H1 (cell line): ENCODE measurements around the gene SELENOS. TPM values are rescaled to one million over a fixed set of nuclear protein-coding genes. Genes with fewer than 3 reads are reported as not detected.

ENCODE experiments used
- CTCF ChIA-PET: fragments of 300-600 bp; sonication (Branson Sonifier 250); formaldehyde crosslinking; loops from one replicate; lab custom pipeline; 2021; ENCODE audit not compliant: partially characterized antibody; lab: Charles Lee
- POLR2A ChIA-PET: fragments of 300-600 bp; sonication (Branson Sonifier 250); formaldehyde crosslinking; loops from one replicate; lab custom pipeline; 2021; ENCODE audit warnings: inconsistent platforms; ENCODE audit not compliant: partially characterized antibody; lab: Charles Lee
- DNase-seq, 2 experiments: peaks; one replicate each; pipeline versions ENCODE4 v3.0.0 to v3.0.0-alpha.2; 2010 to 2022; ENCODE audit warnings: low spot score in 2 of 2, low read depth in 1 of 2, mixed read lengths in 1 of 2
- FAIRE-seq: peaks from 2 replicates; lab custom pipeline; 2011; peaks lifted over from hg19 to GRCh38; lab: Jason Lieb, UNC
- H2AFZ ChIP-seq: 2 replicates; pipeline ENCODE4 v1.8.1; 2012; ENCODE audit warnings: low read length, inconsistent platforms
- H2AK5ac ChIP-seq: 2 replicates; pipeline ENCODE4 v1.6.1; 2013; ENCODE audit warnings: low read depth, low read length
- H2BK120ac ChIP-seq: replicated peaks from 2 replicates; pipeline ENCODE3; 2013; ENCODE audit warnings: low read depth, low read length, inconsistent platforms
- H2BK12ac ChIP-seq: 2 replicates; pipeline ENCODE4 v1.6.1; 2013; ENCODE audit warnings: low read depth, low read length
- H2BK15ac ChIP-seq: 2 replicates; pipeline ENCODE4 v1.6.1; 2013; ENCODE audit warnings: low read length
- H2BK20ac ChIP-seq: 2 replicates; pipeline ENCODE4 v1.6.1; 2013; ENCODE audit warnings: low read length
- H2BK5ac ChIP-seq: 2 replicates; pipeline ENCODE4 v1.6.1; 2013; ENCODE audit warnings: low read depth, low read length
- H3K14ac ChIP-seq: 2 replicates; pipeline ENCODE4 v1.6.1; 2013; ENCODE audit warnings: inconsistent platforms; ENCODE audit not compliant: insufficient read length
- H3K18ac ChIP-seq: 2 replicates; pipeline ENCODE4 v1.6.1; 2013; ENCODE audit warnings: low read length; ENCODE audit errors: extremely low read depth
- H3K23ac ChIP-seq: 2 replicates; pipeline ENCODE4 v1.6.1; 2013; ENCODE audit warnings: inconsistent platforms; ENCODE audit not compliant: insufficient read length
- H3K23me2 ChIP-seq: 2 replicates; pipeline ENCODE4 v1.6.1; 2013; ENCODE audit warnings: low read depth, low read length
- H3K27ac ChIP-seq: 2 replicates; pipeline ENCODE4 v1.6.1; 2011; ENCODE audit warnings: low read depth, low read length, inconsistent platforms
- H3K27me3 ChIP-seq, 4 experiments: replicated peaks in 1 of 4; 1 replicate in 1 of 4; 2 replicates in 3 of 4; pipeline versions ENCODE4 v1.6.1 to v1.8.1; 2011 to 2013; ENCODE audit warnings: low read length in 3 of 4, mild to moderate bottlenecking in 3 of 4, inconsistent platforms in 2 of 4, mixed read lengths in 2 of 4, moderate library complexity in 1 of 4; ENCODE audit not compliant: control insufficient read depth in 3 of 4, insufficient read depth in 3 of 4; ENCODE audit errors: extremely low read depth in 1 of 4
- H3K36me3 ChIP-seq, 4 experiments: 2 replicates each; pipeline versions ENCODE4 v1.6.1 to v1.8.1; 2011 to 2013; ENCODE audit warnings: mild to moderate bottlenecking in 4 of 4, low read length in 3 of 4, moderate library complexity in 2 of 4, control low read depth in 1 of 4, inconsistent platforms in 1 of 4; ENCODE audit not compliant: insufficient read depth in 4 of 4, control insufficient read depth in 2 of 4
- H3K4ac ChIP-seq: replicated peaks from 2 replicates; pipeline ENCODE3; 2013; ENCODE audit warnings: low read length, low read depth, mixed read lengths, inconsistent platforms; ENCODE audit not compliant: insufficient read length
- H3K4me1 ChIP-seq, 4 experiments: replicated peaks in 1 of 4; 1 replicate in 1 of 4; 2 replicates in 3 of 4; pipeline versions ENCODE4 v1.6.1 to v1.8.1; 2011 to 2013; ENCODE audit warnings: low read length in 3 of 4, inconsistent platforms in 2 of 4, mixed read lengths in 1 of 4; ENCODE audit not compliant: insufficient read depth in 4 of 4, control insufficient read depth in 3 of 4
- H3K4me2 ChIP-seq, 2 experiments: 2 replicates each; pipeline versions ENCODE4 v1.6.1 to v1.8.1; 2011 to 2013; ENCODE audit warnings: low read depth in 2 of 2, low read length in 2 of 2, control low read depth in 1 of 2, inconsistent platforms in 1 of 2, mild to moderate bottlenecking in 1 of 2; ENCODE audit not compliant: insufficient read depth in 1 of 2
- H3K4me3 ChIP-seq, 4 experiments: fragments of 200-600, 300-600 bp in 1 of 4; sonication (generic), shearing (Covaris generic), sonication (Bioruptor Twin) in 1 of 4; 2 replicates each; pipeline versions ENCODE4 v1.5.1 to v1.8.1; 2011 to 2016; ENCODE audit warnings: low read length in 4 of 4, low read depth in 3 of 4, control low read depth in 2 of 4, inconsistent platforms in 2 of 4, mild to moderate bottlenecking in 2 of 4, mixed read lengths in 1 of 4, moderate library complexity in 1 of 4; ENCODE audit not compliant: insufficient read depth in 2 of 4; ENCODE audit errors: extremely low read depth in 1 of 4
- H3K56ac ChIP-seq: replicated peaks from 2 replicates; pipeline ENCODE3; 2013; ENCODE audit warnings: low read depth, mild to moderate bottlenecking, mixed read lengths, low read length, inconsistent platforms; ENCODE audit not compliant: insufficient read length
- H3K79me1 ChIP-seq: 2 replicates; pipeline ENCODE4 v1.6.1; 2013; ENCODE audit warnings: low read depth, low read length, control low read depth
- H3K79me2 ChIP-seq, 2 experiments: 2 replicates each; pipeline versions ENCODE4 v1.6.1 to v1.8.1; 2012 to 2013; ENCODE audit warnings: low read length in 2 of 2, mild to moderate bottlenecking in 2 of 2, inconsistent platforms in 1 of 2; ENCODE audit not compliant: insufficient read depth in 2 of 2, control insufficient read depth in 1 of 2
- H3K9ac ChIP-seq, 4 experiments: replicated peaks in 1 of 4; 1 replicate in 1 of 4; 2 replicates in 3 of 4; pipeline versions ENCODE4 v1.6.1 to v1.8.1; 2011 to 2013; ENCODE audit warnings: low read depth in 3 of 4, low read length in 3 of 4, control low read depth in 2 of 4, mild to moderate bottlenecking in 2 of 4, moderate library complexity in 2 of 4, inconsistent platforms in 1 of 4; ENCODE audit errors: extremely low read depth in 1 of 4
- H3K9me3 ChIP-seq, 2 experiments: 2 replicates each; pipeline versions ENCODE4 v1.6.1 to v1.8.1; 2012 to 2013; ENCODE audit warnings: mild to moderate bottlenecking in 2 of 2, moderate library complexity in 2 of 2, control low read depth in 1 of 2, inconsistent platforms in 1 of 2, low read depth in 1 of 2, low read length in 1 of 2, mixed read lengths in 1 of 2; ENCODE audit not compliant: insufficient read depth in 2 of 2
- H4K20me1 ChIP-seq, 2 experiments: replicated peaks in 1 of 2; 2 replicates each; pipeline versions ENCODE3 to v1.8.1; 2011 to 2013; ENCODE audit warnings: inconsistent platforms in 2 of 2, low read length in 2 of 2, mild to moderate bottlenecking in 1 of 2; ENCODE audit not compliant: insufficient read depth in 2 of 2, control insufficient read depth in 1 of 2
- H4K5ac ChIP-seq: 2 replicates; pipeline ENCODE4 v1.6.1; 2013; ENCODE audit warnings: low read length, low read depth, mixed read lengths, inconsistent platforms; ENCODE audit not compliant: insufficient read length
- H4K8ac ChIP-seq: 2 replicates; pipeline ENCODE4 v1.8.0; 2013; ENCODE audit warnings: mild to moderate bottlenecking, moderate library complexity, low read length, inconsistent platforms; ENCODE audit not compliant: insufficient read depth; ENCODE audit errors: extremely low read depth
- H4K91ac ChIP-seq: replicated peaks from 2 replicates; pipeline ENCODE3; 2013; ENCODE audit warnings: low read length, mixed read lengths, inconsistent platforms; ENCODE audit not compliant: insufficient read length
- ASH2L ChIP-seq: fragments of 200-600, 300-600 bp; sonication (generic); IDR thresholded peaks from one replicate; pipeline ENCODE4 v1.7.1; 2017; ENCODE audit warnings: low read length
- CBX8 ChIP-seq: fragments of 300-800, 300-1000 bp; sonication (generic); IDR thresholded peaks from 2 replicates; pipeline ENCODE4 v1.7.1; 2016; ENCODE audit warnings: low read depth, low read length, borderline replicate concordance
- CTBP2 ChIP-seq: IDR thresholded peaks from 2 replicates; pipeline ENCODE4 v1.7.0; 2011; ENCODE audit warnings: borderline replicate concordance, mild to moderate bottlenecking, moderate library complexity, mixed read lengths, low read length; ENCODE audit not compliant: insufficient read depth, insufficient read length
- GABPA ChIP-seq: IDR thresholded peaks from 2 replicates; pipeline ENCODE4 v1.6.1; 2011; ENCODE audit warnings: mild to moderate bottlenecking, low read length, moderate library complexity, borderline replicate concordance; ENCODE audit not compliant: insufficient read depth
- KDM1A ChIP-seq: fragments of 200-600, 300-600 bp; sonication (generic); IDR thresholded peaks from 2 replicates; pipeline ENCODE4 v1.7.1; 2016; ENCODE audit warnings: mild to moderate bottlenecking, low read length, borderline replicate concordance
- KDM4A ChIP-seq: IDR thresholded peaks from one replicate; pipeline ENCODE4 v1.7.1; 2012; ENCODE audit warnings: low read depth, mild to moderate bottlenecking, moderate library complexity, low read length, inconsistent platforms; ENCODE audit not compliant: severe bottlenecking
- KDM5A ChIP-seq: fragments of 200-600 bp; IDR thresholded peaks from 2 replicates; pipeline ENCODE4 v1.7.1; 2012; ENCODE audit warnings: mild to moderate bottlenecking, low read length, inconsistent platforms, mixed read lengths
- NANOG ChIP-seq: IDR thresholded peaks from 2 replicates; pipeline ENCODE4 v1.6.1; 2011; ENCODE audit warnings: low read length, low read depth, mild to moderate bottlenecking, inconsistent platforms; ENCODE audit not compliant: insufficient read depth, poor library complexity, severe bottlenecking
- RNF2 ChIP-seq: fragments of 200-900, 300-1000 bp; sonication (generic); IDR thresholded peaks from 2 replicates; pipeline ENCODE4 v1.7.1; 2016; ENCODE audit warnings: borderline replicate concordance, low read depth, mild to moderate bottlenecking, antibody characterized with exemption, low read length; ENCODE audit not compliant: poor library complexity, severe bottlenecking; ENCODE audit errors: missing control alignments
- RXRA ChIP-seq: IDR thresholded peaks from 2 replicates; pipeline ENCODE4 v1.6.1; 2011; ENCODE audit warnings: low read depth, mild to moderate bottlenecking, low read length, moderate library complexity; ENCODE audit not compliant: insufficient read depth
- SP2 ChIP-seq: IDR thresholded peaks from 2 replicates; pipeline ENCODE4 v1.6.1; 2012; ENCODE audit warnings: mild to moderate bottlenecking, low read length, inconsistent platforms
- ZNF274 ChIP-seq: IDR thresholded peaks from 2 replicates; pipeline ENCODE4 v1.7.0; 2012; ENCODE audit warnings: low read length, borderline replicate concordance; ENCODE audit errors: extremely low read depth
- WGBS, 2 experiments: shearing (Covaris generic) in 1 of 2; methylation state at CpG; one replicate each; pipeline versions ENCODE4 v1.1.6 to v1.1.7; 2013 to 2015; ENCODE audit warnings: low lambda C conversion rate in 2 of 2, mixed read lengths in 2 of 2, inconsistent platforms in 1 of 2, low coverage in 1 of 2, missing lambda C conversion rate in 1 of 2; ENCODE audit not compliant: insufficient replicate concordance in 2 of 2, insufficient coverage in 1 of 2, insufficient read length in 1 of 2; ENCODE audit errors: extremely low coverage in 1 of 2, missing lambda C conversion rate in 1 of 2; 5-methylcytosine and 5-hydroxymethylcytosine counted together
- polyA plus RNA-seq, 7 experiments: library from polyadenylated mRNA; depleted of rRNA in 3 of 7; stranded (reverse) in 5 of 7; unstranded in 2 of 7; fragments of >200 nt in 5 of 7; fragments of 200-250 nt in 2 of 7; gene quantifications; 1 replicate in 5 of 7; 2 replicates in 1 of 7; 4 replicates in 1 of 7; pipeline versions ENCODE4 v1.2.1 to v1.2.3, GENCODE V29; 2011 to 2013; ENCODE audit warnings: missing spikeins in 2 of 7, mixed read lengths in 2 of 7
- total RNA-seq: library from RNA; stranded (reverse); fragmentation: NEBNext Ultra II Directional; extraction: Animal tissue kit (Norgen Biotek cat#: 25700); gene quantifications from 2 replicates; pipeline ENCODE4 v1.2.1, GENCODE V29; 2021

The SELENOS gene
- total and polyA plus RNA-seq, 2 of the 8 experiments (the other 6 are each of a cell fraction or from before 2014, with no cell fraction given), result 45.1 to 46.0 TPM

- Histone ChIP-seq H3K9me3 (no peaks in the 10 kb centered on the region), H3K14ac (no peak overlapping the region), H3K56ac (no peak overlapping the region), H2BK120ac (no peak overlapping the region), H3K4me1 (peaks cover 3 to 5% (median 4%) of the 10 kb centered on the region in 4 experiments; a peak in 4 of 7 replicates), H3K4ac (no peak overlapping the region), H3K18ac (no peak overlapping the region), H3K23me2 (peaks cover 6% of the 10 kb centered on the region; the same call in 1 of the 2 replicates), H4K20me1 (peaks cover 10 to 15% of the 10 kb centered on the region in 2 experiments), H2BK15ac (no peak overlapping the region), H3K36me3 (peaks cover 0 to 17% (median 4%) of the 10 kb centered on the region in 4 experiments; a peak in 4 of 8 replicates), H4K5ac (no peak overlapping the region), H2AK5ac (no peak overlapping the region), H3K9ac (no peak overlapping the region), H3K23ac (no peak overlapping the region), H3K4me3 (peak overlapping the region; percentile 19 to 95 (median 94); a peak in 5 of 8 replicates), H3K27me3 (no peaks in the 10 kb centered on the region), H4K8ac (no peak overlapping the region), H3K79me2 (peaks cover 31 to 62% of the 10 kb centered on the region in 2 experiments), H2BK5ac (no peak overlapping the region), H2AFZ (no peak overlapping the region), H3K79me1 (peaks cover 6% of the 10 kb centered on the region), H3K27ac (no peak overlapping the region), H2BK20ac (no peak overlapping the region), H2BK12ac (no peak overlapping the region), H3K4me2 (peak overlapping the region; percentile 72 to 73), H4K91ac (no peak overlapping the region)
- DNase-seq, result no peak
- CTCF ChIA-PET, result interaction anchor here (0.7 to 2.8 kb wide), 9 partner anchors 9 to 363 kb away, joined by 3 to 21 read pairs (median 3); partner anchors contain the start of gene CHSY1
- POLR2A ChIA-PET, result interaction anchor here (1.2 to 2.2 kb wide), 3 partner anchors 8 to 235 kb away, joined by 4 to 5 read pairs (median 5); no protein-coding TSS in a partner anchor
- 89% methylated on average over 10 of the region's 10 CpGs; no CpG with 5 or more reads in 1 of the 2 experiments for WGBS, 2 experiments
- FAIRE-seq, result no peak
- TF ChIP-seq CBX8 (no peak), RNF2 (no peak), ASH2L (no peak), KDM4A (no peak), KDM5A (no peak), GABPA (no peak), KDM1A (no peak), RXRA (no peak), ZNF274 (no peak), SP2 (no peak), NANOG (no peak), CTBP2 (no peak)
These were observed 15.8 kb upstream of the SELENOS start for GRCh38 chr15:101293122-101293521.
